GM12878 (cell line): ENCODE data around the gene ATL1.
"Not testable (repeated sequence)": the region's sequence is repeated elsewhere in the genome, so short reads cannot be mapped to it uniquely, and the experiment has no call there.

Experiments
- ATF3 ChIP-seq: IDR thresholded peaks from 2 replicates; pipeline ENCODE4 v1.6.1; 2011; ENCODE audit warnings: low read depth, mild to moderate bottlenecking, low read length, moderate library complexity, borderline replicate concordance; ENCODE audit errors: extremely low read depth
- CTCF ChIP-seq, 3 experiments: IDR thresholded peaks in 2 of 3; conservative IDR thresholded peaks in 1 of 3; 2 replicates each; pipeline ENCODE4 v1.5.1; 2011; ENCODE audit warnings: low read depth in 3 of 3, low read length in 3 of 3, mild to moderate bottlenecking in 3 of 3, control low read depth in 2 of 3, moderate library complexity in 2 of 3, inconsistent platforms in 1 of 3, mixed read lengths in 1 of 3; ENCODE audit not compliant: control insufficient read depth in 2 of 3, insufficient read depth in 1 of 3; ENCODE audit errors: extremely low read depth in 1 of 3
- EZH2 ChIP-seq: IDR thresholded peaks from 2 replicates; pipeline ENCODE4 v1.6.1; 2012; ENCODE audit warnings: low read depth, mild to moderate bottlenecking, control low read depth, inconsistent platforms, low read length, borderline replicate concordance; ENCODE audit not compliant: control insufficient read depth
- HDAC6 ChIP-seq: fragments of 200-600 bp; sonication (generic); IDR thresholded peaks from one replicate; pipeline ENCODE4 v1.8.0; 2017; ENCODE audit warnings: antibody characterized with exemption; ENCODE audit not compliant: unreplicated experiment
- NR2C2 ChIP-seq: IDR thresholded peaks from 2 replicates; pipeline ENCODE4 v1.6.1; 2011; ENCODE audit warnings: borderline replicate concordance, low read depth; ENCODE audit not compliant: control insufficient read depth, insufficient read length
- NR2F1 ChIP-seq: fragments of 450-650 bp; conservative IDR thresholded peaks from 2 replicates; pipeline ENCODE4 v1.6.1; 2017; ENCODE audit warnings: mild to moderate bottlenecking
- PKNOX1 ChIP-seq: fragments of 450-650 bp; IDR thresholded peaks from 2 replicates; pipeline ENCODE4 v1.6.1; 2016; ENCODE audit warnings: mild to moderate bottlenecking
- POLR2A ChIP-seq: IDR thresholded peaks from 2 replicates; pipeline ENCODE4 v1.6.1; 2011; ENCODE audit warnings: low read depth, mild to moderate bottlenecking, low read length
- RAD21 ChIP-seq: IDR thresholded peaks from 2 replicates; pipeline ENCODE4 v1.6.1; 2011; ENCODE audit warnings: mild to moderate bottlenecking, low read depth, low read length, moderate library complexity; ENCODE audit not compliant: insufficient read depth
- SP1 ChIP-seq: IDR thresholded peaks from one replicate; pipeline ENCODE4 v1.6.1; 2011; ENCODE audit warnings: low read depth, low read length
- TCF12 ChIP-seq: IDR thresholded peaks from 2 replicates; pipeline ENCODE4 v1.6.1; 2011; ENCODE audit warnings: low read depth, mild to moderate bottlenecking, low read length
- USF2 ChIP-seq: IDR thresholded peaks from 2 replicates; pipeline ENCODE4 v1.6.1; 2011; ENCODE audit warnings: low read depth, low read length, improper control_type of control experiment, borderline replicate concordance
- ZZZ3 ChIP-seq: IDR thresholded peaks from 2 replicates; pipeline ENCODE4 v1.6.1; 2011; ENCODE audit warnings: low read depth; ENCODE audit not compliant: control insufficient read depth, insufficient read length

GRCh38 chr14:50665300-50665699 is 105.4 kb downstream of the ATL1 start:
- TF ChIP-seq PKNOX1; ZZZ3; RAD21; SP1; POLR2A; CTCF (IDR thresholded peaks at IDR 0.05 in 2 of 3, conservative IDR thresholded peaks at IDR 0.05 in 1 of 3; ENCODE audit: control insufficient read depth in 2 of 3, extremely low read depth in 1 of 3, insufficient read depth in 1 of 3, low read depth in 3 of 3, low read length in 3 of 3); NR2C2; HDAC6; EZH2; USF2; TCF12; ATF3; NR2F1: not testable (repeated sequence)
